DLD1 (cell line): ENCODE measurements around the gene C10orf71.

Experiments
- in situ Hi-C: cut with HindIII; loops from 2 replicates; pipeline ENCODE4 v1.10.0; 2017; ENCODE audit warnings: low sequenced_read_pairs

C10orf71 gene

GRCh38 chr10:49373361-49373760 is 74.4 kb downstream of the C10orf71 start:
- in situ Hi-C loops: no loop called here

GRCh38 chr10:49374740-49375139 is 75.8 kb downstream of the C10orf71 start:
- in situ Hi-C loops: no loop called here

- in situ Hi-C loops: no loop called here
Measured at GRCh38 chr10:49375611-49376010, 76.6 kb downstream of the C10orf71 start.
